ENCODE measurements around the gene NR1I2.

NR1I2 gene

GRCh38 chr3:119779731-119780383 lies 2.0 kb upstream of the NR1I2 start:
- no peak for DNase-seq (ENCODE audit: low read depth in 3 of 3)

GRCh38 chr3:119782460-119782859 lies 559 bp downstream of the NR1I2 start:
- DNase-seq (ENCODE audit: low read depth in 3 of 3), result no peak

GRCh38 chr3:119783255-119783654 lies 1.4 kb downstream of the NR1I2 start:
- DNase-seq (ENCODE audit: low read depth in 3 of 3), result no peak

GRCh38 chr3:119783883-119784282 lies 2.0 kb downstream of the NR1I2 start:
- no peak for DNase-seq (ENCODE audit: low read depth in 3 of 3)

- DNase-seq (ENCODE audit: low read depth in 3 of 3), result no peak
Measured at GRCh38 chr3:119786409-119786808, 4.5 kb downstream of the NR1I2 start.

- DNase-seq (ENCODE audit: low read depth in 3 of 3), result no peak
Measured at GRCh38 chr3:119790369-119790768, 8.5 kb downstream of the NR1I2 start.

- no peak for DNase-seq (ENCODE audit: low read depth in 3 of 3)
Measured at GRCh38 chr3:119792270-119792669, 10.4 kb downstream of the NR1I2 start.

GRCh38 chr3:119794401-119794800 lies 12.5 kb downstream of the NR1I2 start:
- DNase-seq (ENCODE audit: low read depth in 3 of 3), result no peak

- no peak for DNase-seq (ENCODE audit: low read depth in 3 of 3)
Measured at GRCh38 chr3:119794971-119795612, 13.2 kb downstream of the NR1I2 start.

- DNase-seq (ENCODE audit: low read depth in 3 of 3), result no peak
Measured at GRCh38 chr3:119795849-119796248, 13.9 kb downstream of the NR1I2 start.

- DNase-seq (ENCODE audit: low read depth in 3 of 3), result no peak
Measured at GRCh38 chr3:119796368-119796767, 14.5 kb downstream of the NR1I2 start.

- DNase-seq (ENCODE audit: low read depth in 3 of 3), result no peak
Measured at GRCh38 chr3:119796785-119797184, 14.9 kb downstream of the NR1I2 start.

GRCh38 chr3:119800844-119801243 lies 18.9 kb downstream of the NR1I2 start:
- no peak for DNase-seq (ENCODE audit: low read depth in 3 of 3)

GRCh38 chr3:119808244-119808643 lies 26.3 kb downstream of the NR1I2 start:
- DNase-seq (ENCODE audit: low read depth in 3 of 3), result no peak

GRCh38 chr3:119808843-119809242 lies 26.9 kb downstream of the NR1I2 start:
- DNase-seq (ENCODE audit: low read depth in 3 of 3), result no peak

- peak in 1 of 3 experiments; percentile 4 for DNase-seq (ENCODE audit: low read depth in 3 of 3)
Measured at GRCh38 chr3:119809249-119810017, 27.5 kb downstream of the NR1I2 start.

- DNase-seq (ENCODE audit: low read depth in 3 of 3), result peak; percentile 34 to 57 (median 39)
Measured at GRCh38 chr3:119810018-119810435, 28.1 kb downstream of the NR1I2 start.

GRCh38 chr3:119812491-119813058 lies 30.7 kb downstream of the NR1I2 start:
- no peak for DNase-seq (ENCODE audit: low read depth in 3 of 3)

GRCh38 chr3:119815716-119816115 lies 33.8 kb downstream of the NR1I2 start:
- no peak for DNase-seq (ENCODE audit: low read depth in 3 of 3)

GRCh38 chr3:119817071-119817470 lies 35.2 kb downstream of the NR1I2 start:
- no peak for DNase-seq (ENCODE audit: low read depth in 3 of 3)

GRCh38 chr3:119817583-119818363 lies 35.9 kb downstream of the NR1I2 start:
- DNase-seq (ENCODE audit: low read depth in 3 of 3), result no peak

- no peak for DNase-seq (ENCODE audit: low read depth in 3 of 3)
Measured at GRCh38 chr3:119818937-119819336, 37.0 kb downstream of the NR1I2 start.
